Erythroblast (primary cell): ENCODE results near the gene CALHM2.

Source experiments
- GATA1 ChIP-seq: IDR thresholded peaks from 2 replicates; pipeline ENCODE4 v1.6.1; 2011; ENCODE audit warnings: low read depth, mild to moderate bottlenecking, control low read depth, low read length, moderate library complexity
- POLR2A ChIP-seq: IDR thresholded peaks from 2 replicates; pipeline ENCODE4 v1.6.1; 2011; ENCODE audit warnings: mild to moderate bottlenecking, low read length

DNA sequence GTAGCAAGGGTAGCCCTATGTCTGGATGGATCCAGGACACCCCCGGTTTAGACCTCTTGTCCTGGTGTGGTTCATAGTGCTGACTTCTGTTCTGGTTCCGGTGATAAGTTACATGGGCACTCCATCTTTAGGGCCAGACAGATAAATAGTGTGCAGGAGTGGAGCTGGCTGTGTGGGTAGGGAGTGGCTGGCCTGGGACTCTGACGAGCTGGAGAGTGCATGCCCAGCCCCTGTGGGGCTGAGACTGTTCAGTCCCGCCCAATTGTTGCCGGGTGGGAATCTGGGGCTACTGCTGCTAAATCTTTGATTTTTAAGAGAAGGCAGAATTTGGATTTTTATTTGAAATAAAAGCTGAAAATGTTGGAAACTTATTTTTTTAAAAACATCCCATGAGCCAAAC lies 28.4 kb downstream of the CALHM2 start:
- TF ChIP-seq POLR2A (no peak), GATA1 (no peak)
